CD4-positive, alpha-beta T cell treated with Interleukin-6 at 100 ng/mL for 8 hours (primary cell): ENCODE results near the gene PARVG.

Experiments
- DNase-seq: peaks from one replicate; pipeline ENCODE4 v3.0.0-alpha.2; 2020; ENCODE audit warnings: mixed read lengths, low spot score

PARVG gene

DNA sequence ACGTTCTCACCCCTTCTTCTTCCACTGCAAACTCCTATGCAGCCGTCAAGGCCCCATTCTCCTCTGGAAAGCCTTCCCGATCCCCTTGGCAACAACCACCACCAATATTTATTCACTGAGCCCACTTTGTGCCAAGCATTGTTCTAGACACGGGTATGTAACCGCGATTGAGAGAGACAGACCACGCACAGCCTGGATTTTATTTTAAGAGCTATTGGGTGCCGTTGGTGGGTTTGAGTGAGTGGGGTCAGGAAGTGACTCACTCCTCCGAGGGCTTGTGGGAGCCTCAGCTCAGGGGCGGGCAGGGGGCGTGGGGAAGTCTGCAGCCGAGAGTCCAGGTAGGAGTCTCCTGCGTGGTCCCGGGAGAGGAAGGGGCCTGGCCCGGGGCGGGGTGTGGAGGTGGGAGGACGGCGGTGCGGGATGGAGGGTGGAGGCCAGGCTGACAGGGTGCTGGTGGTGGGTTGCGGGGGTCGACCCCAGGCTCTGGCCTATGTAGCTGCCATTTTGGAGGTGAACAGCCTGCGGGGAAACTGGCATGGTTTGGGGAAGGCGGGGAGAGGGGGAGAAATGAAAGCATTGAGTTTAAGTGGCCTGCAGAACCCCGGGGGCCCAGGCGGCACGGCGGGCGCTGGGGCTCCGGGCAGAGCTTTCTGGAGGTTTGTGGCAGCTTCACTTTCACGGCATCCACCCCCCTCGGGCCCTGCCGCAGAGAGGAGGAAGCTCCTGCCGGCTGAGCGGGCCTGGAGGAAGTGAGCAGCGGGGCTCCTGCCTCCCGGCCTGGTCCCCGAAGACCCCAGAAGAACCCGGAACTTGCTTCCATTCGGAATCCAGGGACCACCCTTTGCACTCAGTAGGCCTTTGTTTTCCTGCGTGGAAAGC lies 547 bp downstream of the PARVG start:
- peak; percentile 63 for DNase-seq

DNA sequence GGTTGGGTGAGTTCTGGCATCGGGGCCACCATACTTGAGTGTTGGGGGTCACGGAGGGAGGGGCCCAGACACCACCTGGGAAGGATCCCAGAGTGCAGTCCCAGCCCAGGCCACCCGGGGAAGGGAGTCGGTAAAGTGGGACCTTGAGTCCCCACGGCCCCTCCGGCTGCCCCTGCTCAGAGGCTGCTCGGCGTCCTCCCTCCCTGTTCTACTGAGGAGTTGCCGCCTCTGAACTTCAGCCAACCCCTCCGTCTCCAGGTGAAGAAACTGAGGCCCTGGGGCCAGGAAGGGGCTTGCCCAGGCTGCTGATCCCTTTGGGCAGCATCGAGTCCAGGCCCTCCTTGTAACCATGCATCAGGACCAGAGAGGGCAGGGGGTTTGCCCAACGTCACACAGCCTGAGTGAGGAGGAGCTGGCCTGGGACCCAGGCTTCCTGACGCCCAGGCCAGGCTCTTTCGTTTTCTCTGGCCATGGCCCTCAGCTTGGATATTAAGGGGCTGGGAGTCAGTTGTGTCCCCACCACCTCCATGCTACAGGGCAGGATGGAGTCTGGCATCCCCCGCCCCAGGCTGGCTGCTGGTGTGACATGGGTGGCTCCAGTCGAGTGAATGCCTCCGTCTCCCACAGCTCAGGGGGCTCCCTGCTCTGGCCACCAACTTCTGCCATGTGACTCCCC lies 1.3 kb downstream of the PARVG start:
- no peak for DNase-seq

DNA sequence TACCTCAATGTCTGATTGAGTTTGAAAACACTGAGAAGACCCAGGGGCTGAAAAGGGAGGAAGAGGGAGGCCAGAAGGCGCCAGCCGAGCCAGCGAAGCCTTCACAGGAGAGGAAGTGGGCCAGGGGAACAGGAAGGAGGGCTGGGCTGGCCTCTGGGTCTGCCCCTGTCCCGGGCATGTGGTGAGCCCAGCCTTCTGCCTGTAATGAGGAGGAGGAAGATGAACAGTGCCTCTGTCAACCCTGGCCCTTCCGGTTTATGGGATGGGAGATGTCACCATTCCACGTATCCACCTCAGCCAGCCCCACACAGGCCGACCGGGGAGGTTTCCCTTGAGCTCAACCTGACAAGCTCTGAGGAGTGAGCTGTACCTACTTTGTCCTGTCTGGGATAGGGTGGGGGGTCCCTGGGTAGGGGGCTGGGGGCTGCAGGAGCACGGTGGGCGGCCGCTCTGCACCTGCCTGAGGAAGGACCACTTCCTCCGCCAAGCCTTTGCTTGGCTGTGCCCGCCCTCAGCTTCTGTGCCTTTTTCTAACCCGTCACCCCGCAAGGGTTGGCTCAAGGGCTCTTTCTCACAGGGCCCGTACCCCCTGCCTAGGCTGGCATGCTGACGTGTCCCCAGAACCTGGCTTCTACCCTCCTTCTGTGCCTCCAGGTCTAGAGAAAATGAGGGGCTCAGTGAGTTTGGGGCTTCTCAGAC lies 2.0 kb downstream of the PARVG start:
- peak; percentile 46 for DNase-seq

DNA sequence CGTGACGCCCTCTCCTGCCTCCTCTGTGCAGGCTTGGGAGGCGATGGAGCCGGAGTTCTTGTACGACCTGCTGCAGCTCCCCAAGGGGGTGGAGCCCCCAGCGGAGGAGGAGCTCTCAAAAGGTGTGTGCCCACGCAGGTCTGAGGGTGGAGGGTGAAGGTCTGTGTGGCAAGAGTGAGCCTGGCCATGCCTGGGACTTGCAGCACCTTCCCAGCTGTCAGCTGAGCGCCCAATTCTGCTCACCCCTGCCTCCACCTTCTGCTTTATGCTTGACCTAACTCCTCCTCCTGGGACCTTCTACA lies 2.5 kb downstream of the PARVG start:
- no peak for DNase-seq

DNA sequence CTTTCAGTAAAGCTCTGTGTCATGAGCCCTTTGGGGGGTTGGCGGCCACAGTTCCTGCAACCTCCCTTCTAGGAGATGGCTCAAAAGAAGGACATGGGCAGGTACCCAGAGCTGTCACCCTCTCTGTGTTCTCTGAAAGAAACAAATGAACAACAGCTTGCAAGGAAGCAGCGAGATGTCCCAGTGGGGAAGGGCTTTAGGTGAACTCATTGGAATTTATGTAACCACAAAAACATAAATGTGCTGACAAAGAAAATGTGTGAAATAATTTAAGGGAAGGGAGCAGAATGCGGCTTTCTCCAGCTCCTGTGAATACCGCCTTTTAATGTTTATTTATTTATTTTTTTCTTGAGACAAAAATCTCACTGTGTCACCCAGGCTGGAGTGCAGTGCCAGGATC lies 3.3 kb downstream of the PARVG start:
- DNase-seq: no peak

DNA sequence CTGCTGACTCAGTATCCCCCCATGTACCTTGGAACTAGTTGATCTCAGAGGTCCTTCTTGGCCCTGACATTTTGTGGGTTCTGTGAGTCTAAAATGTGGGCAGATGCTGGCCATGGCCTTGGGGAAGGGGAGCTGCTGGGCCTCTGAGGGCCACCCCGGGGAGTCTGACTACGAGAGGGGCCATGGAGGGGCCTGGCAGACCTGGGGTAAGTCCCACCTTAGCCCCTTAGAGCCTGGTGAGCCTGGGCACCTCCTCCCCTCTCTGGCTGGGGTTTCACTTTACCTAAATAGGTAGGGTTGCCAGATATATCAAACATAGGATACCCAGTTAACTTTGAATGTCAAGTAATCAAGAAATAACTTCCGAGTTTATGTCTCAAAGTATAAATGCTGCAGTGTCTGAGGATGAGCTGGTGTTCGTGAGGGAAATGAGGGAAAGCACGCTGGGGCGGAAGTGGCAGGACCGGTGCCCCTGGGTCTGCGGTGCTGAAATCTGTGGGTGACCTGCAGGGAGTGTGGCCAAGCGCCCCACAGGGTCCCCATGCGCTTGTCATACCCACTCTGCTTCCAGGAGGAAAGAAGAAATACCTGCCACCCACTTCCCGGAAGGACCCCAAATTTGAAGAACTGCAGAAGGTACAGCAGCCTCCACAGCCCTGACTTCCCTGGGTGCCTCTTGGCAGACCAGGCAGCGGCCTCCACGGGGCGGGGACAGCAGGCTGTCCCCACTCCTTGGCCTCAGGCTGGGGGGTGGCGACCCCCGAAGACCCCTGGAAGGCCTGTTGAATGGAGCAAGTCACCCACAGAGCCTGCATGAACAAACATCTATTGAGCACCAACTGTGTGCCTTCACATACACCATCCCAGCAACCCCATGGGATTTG lies 4.8 kb downstream of the PARVG start:
- DNase-seq: no peak

DNA sequence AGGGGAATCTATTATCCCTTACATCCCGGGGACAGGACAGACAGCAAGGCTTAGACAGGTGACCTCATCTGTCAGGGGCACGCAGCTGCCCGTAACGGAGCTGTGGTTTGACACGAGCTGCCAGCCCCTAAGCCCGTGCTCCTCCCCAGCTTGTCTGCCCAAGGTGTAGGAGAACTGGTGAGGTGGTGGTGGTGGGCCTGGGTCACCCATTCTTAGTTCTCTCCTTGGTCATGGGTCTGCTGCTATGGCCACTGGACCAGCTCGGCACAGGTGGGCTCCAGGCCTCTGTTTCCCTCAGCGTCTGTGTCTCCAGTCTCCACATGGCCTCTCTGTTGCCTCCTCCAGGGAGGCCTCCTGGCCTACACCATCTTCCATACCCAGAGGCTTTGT lies 5.4 kb downstream of the PARVG start:
- no peak for DNase-seq

DNA sequence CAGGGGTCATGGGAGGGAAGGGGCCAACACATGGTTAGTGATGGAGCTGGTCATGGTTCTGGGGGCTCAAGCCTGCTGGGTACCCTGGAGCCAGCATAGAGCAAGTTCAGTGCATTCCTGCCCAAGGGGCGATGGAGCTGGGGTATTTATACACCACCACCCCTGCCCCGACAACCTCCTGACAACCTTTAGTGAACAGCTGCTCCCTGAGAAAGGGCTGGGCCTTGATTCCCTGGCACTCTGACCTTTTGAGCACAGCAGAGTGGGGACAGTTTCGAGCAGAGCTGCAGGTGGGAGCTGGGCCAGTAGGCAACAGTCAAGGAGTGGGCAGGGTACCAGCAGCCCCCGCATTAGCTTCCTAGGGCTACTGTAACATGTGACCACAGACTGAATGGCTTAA lies 6.0 kb downstream of the PARVG start:
- no peak for DNase-seq

DNA sequence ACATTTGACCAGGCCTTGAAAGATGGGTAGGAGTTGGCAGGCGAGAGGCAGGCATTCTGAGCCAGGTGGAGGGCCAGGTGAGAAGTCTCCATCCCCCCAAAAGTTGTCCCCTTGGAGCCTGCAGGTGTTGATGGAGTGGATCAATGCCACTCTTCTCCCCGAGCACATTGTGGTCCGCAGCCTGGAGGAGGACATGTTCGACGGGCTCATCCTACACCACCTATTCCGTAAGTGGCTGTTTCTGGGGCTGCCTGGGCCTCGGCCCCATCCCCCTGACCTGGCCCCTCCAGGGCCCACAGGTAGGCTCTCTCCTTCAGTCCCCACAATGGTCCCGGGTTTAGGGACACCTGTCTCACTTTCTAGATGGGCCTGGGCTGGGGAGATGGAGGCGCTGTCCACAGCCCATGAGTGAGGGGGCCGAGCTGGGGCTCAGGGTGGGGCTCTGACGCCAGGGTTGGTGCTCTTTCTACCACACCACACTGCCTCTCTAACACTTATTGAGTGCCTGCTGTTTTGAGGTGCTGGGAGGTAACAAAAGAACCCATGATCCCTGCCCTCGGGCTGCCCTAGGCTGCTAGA lies 7.0 kb downstream of the PARVG start:
- DNase-seq: no peak

DNA sequence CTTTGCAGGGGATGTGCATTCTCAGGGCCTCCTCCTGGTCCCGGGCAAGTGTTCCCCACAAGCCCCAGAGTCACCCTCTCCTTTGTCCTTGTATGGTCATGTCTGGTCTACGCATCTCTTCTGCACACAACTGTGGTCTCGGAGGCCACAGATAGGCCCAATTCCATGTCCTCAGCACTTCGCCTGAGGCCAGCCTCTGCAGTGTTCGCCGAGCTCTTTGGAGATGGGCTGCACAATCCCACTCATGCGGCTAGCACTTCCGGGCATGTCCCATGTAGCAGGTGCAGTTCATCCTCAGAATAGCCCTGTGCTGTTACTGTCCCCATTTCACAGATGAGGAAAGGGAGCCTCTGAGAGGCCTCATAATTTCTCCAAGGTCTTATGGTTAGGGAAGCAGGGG lies 7.6 kb downstream of the PARVG start:
- DNase-seq: no peak

DNA sequence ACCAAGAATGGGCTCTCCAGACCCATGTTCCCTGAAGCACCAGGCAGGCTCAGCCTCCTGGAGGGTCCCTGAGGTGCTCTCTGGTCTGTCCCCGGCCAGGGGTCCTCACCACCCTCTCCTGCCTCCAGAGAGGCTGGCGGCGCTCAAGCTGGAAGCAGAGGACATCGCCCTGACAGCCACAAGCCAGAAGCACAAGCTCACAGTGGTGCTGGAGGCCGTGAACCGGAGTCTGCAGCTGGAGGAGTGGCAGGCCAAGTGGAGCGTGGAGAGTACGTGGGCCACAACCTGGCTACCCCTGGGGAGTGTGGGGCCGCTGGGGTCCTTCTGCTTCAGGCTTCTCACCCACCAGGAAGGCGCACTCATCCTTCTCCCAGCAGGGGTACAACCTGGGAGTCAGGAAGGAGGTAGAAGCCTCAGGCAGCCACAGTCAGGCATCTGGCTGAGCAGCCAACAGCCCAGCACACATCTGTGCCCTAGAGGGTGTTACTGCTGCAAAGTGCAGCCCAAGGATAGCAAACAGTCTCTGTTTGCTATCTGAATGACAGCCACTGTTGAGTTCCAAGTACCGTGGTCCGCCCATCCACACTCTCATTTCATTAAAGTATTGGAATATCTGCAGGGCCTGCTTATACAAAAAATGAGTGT lies 8.4 kb downstream of the PARVG start:
- DNase-seq: no peak

DNA sequence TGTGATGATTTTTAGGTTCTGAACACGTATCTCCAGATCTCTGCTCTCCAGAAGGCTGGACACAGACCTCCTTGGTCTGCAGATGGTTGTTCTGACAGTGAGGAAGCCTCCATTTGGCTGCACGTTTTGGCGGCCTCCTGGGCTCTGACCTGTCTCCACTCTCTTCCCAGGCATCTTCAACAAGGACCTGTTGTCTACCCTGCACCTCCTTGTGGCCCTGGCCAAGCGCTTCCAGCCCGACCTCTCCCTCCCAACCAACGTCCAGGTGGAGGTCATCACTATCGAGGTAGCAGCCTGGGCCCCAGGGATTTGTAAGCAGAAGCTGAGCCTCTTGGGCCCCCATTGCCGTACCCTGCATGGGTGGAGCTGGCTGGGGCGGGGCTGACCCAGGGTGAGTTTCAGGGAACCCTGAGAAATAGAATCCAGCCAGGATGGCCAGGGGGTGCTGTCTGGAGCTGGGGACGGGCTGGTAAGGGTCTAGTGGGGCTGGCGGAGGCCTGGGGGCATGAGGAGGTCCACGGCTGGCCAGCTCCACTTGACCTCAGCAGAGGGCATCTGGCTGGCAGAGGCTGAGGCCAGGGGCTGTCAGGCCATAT lies 9.8 kb downstream of the PARVG start:
- no peak for DNase-seq

DNA sequence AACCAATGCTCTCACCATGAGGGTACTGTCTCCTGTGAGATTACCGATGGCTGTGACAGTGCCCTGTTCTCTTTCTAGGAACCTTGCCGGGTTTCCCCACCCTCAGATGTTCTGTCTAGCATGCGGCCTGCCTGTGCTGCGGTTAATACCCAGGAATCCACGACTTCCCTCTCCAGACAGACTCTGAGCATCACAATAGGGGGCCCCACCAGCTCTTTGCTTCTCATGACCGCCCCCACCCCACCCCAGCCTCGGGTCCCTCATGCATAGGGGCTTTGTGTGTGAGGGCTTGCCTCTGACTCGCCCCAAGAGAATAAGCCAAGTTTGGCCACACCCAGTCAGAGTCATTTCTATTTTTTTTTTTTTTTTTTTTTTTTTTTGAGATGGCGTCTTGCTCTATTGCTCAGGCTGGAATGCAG lies 10.3 kb downstream of the PARVG start:
- DNase-seq: no peak

DNA sequence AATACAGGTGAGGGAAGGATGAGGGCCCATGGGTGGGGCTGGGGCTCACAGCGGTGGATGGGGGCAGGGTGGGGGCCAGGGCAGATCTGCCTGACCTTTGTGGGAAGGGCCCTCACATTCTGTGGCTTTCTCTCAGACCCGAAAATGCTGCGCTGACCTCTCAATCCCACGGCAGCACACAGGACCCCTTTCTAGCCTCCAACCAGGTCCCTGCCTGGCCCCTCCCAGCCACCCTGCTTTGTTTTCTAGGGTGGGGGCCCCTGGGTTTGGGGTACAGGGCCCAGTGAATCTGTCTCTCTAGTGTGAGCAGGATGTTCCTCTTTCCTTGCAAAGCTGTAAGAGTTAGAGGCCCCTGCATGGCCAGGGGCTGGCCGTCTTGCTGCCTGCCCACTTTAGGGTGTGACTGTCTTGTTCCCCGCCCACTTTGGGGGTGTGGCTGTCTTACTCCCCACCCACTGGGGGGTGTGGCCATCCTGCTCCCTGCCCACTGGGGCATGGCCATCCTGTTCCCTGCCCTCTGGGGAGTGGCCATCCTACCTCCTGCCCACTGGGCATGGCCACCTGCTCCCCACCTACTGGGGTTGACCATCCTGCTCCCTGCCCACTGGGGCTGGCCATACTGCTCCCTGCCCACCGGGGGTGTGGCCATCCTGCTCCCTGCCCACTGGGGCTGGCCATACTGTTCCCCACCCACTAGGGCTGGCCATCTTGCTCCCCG lies 11.5 kb downstream of the PARVG start:
- DNase-seq: no peak

DNA sequence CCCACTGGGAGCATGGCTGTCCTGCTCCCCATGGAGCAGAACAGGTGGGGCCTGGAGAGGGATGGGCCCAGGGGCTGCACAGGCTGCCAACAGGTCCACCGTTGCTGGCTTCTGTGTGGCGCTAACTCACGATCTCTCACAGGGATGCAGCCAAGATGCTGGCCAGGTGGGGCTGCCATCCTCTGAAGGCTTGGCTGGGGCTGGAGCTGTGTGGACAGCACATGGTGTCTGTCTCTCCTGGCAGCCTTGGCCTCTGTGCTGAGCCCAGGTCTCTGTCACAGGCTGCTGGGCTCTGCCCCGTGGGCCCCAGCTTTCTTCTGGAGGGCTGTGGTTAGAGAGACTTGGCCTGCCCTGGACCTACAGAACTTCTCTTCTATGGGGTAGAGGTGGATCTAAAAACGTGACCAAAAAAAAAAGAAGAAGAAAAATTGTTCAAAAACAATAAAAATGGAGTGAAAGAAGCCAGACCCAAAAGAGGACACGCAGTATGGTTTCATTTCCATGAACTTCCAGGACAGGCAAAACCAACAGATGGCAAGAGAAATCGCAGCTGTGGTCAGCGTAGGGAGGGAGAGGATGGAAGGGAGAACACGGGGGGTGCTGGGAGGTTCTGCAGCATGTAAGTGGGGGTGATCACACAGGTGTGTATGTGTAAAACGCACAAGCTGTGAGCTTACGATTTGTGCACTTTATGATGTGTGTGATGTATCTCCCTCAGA lies 12.2 kb downstream of the PARVG start:
- DNase-seq: no peak

DNA sequence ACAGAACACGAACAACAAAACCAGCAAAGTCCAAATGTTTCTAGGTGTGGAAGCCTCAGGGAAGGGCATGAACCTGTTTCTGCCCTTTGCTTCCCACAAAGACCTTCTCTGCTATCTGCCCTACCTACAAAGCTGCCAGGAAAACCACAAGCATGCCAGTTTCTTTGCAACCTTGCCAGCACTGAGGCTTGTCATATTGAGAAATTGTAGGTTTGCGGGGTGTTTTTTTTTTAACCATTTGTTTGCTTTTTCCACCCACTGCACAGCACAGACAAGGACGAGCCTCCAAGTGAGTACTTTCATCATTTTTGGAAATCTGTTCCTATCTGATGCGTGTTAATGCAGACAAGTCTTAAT lies 12.8 kb downstream of the PARVG start:
- no peak for DNase-seq

DNA sequence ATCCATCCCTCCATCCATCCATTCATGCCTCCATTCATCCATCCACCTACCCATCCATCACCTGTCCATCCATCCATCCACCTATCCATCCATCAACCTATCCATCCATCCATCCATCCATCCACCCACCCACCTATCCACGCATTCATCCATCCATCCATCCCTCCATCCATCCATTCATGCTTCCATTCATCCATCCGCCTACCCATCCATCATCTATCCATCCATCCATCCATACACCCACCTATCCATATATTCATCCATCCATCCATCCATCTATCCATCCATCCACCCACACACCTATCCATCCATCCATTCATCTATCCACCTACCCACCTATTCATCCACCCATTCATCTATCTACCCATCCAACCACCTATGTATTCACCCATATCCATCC lies 13.8 kb downstream of the PARVG start:
- no peak for DNase-seq

DNA sequence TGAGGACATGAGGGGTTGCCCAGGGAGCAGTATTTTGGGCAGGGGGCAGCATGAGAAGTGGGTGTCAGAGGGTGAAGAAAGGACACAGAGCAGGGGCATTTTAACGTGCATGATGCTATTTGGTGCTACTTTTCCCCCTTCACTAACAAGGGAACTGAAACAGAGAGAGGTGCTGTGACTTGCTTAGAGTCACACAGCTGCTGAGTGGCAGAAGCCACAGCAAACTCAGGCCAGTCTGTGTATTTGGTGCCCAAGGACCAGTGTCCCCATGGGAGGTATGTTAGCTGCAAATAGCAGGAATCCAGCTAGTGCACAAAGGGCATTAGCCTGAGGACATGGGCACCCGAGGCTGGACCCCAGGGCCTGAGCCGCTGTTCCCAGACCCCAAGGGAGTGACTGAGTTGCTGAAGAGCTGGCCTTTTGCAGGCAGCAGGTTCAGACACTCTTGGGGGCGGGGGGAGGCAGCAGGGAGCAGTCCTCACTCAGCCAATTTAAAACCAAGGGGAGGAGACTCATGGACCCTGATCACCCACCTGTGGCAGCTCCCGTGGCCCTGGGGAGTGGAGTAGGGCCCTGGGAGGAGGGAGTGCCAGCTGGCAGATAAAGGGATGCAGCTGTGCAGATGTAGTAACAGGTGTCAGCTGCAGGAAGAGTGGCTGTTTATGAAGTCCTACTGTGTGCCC lies 14.6 kb downstream of the PARVG start:
- DNase-seq: no peak

DNA sequence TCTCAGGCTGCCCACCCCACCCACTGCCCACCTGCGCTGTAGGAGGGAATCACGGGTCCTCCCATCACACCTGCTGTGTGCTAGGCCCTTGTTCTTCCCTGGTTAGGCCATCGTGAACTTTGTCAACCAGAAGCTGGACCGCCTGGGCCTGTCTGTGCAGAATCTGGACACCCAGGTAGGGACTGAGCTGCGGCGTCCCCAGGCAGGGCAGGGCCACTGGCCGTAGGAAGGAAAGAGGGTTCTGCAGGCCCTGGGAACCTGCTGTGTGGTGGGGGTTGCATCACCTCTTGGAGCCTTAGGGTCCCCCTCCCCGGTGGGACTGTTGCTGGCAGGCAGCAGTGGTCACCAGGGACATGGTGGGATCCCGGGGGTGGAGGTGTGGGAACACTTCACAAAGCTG lies 15.5 kb downstream of the PARVG start:
- no peak for DNase-seq
